ENCODE results near the gene LRRC70.

The LRRC70 gene

GRCh38 chr5:62538017-62538942, 40.3 kb upstream of the LRRC70 start:
- no peak for ATAC-seq
- TF ChIP-seq ESRRG (CRISPR knock-in tag; IDR thresholded peaks at IDR 0.05) (no peak), TCF4 (CRISPR knock-in tag; IDR thresholded peaks at IDR 0.05; ENCODE audit: borderline replicate concordance) (0 out of 2 replicates have a peak, but pooled peaks have one; percentile 14)

DNA sequence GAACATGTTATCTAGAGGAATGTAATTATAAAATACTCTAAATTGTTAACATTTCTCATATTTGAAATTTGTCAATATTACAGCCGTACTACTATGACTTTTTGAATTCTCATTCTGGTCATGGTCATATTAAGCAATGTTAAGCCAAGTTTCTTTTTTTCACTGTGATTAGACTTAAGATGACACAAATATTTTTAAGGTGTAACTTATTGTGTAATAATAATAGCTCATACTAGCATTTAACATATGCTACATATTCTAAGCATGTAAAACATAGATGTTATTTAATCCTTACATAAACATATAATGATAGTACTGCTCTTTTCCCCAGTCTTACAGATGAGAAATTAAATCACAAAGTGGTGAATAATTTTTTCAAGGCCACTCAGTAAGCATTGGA, 35.9 kb upstream of the LRRC70 start:
- ATAC-seq: no peak
- no peak for TF ChIP-seq RARB (CRISPR knock-in tag; IDR thresholded peaks at IDR 0.05)
- TF ChIP-seq ZFP3 (CRISPR knock-in tag; IDR thresholded peaks at IDR 0.05): no peak
- TF ChIP-seq TSHZ2 (CRISPR knock-in tag; IDR thresholded peaks at IDR 0.05): no peak
- TF ChIP-seq ZFP30 (CRISPR knock-in tag; IDR thresholded peaks at IDR 0.05): no peak
- TF ChIP-seq, protein P1, sequence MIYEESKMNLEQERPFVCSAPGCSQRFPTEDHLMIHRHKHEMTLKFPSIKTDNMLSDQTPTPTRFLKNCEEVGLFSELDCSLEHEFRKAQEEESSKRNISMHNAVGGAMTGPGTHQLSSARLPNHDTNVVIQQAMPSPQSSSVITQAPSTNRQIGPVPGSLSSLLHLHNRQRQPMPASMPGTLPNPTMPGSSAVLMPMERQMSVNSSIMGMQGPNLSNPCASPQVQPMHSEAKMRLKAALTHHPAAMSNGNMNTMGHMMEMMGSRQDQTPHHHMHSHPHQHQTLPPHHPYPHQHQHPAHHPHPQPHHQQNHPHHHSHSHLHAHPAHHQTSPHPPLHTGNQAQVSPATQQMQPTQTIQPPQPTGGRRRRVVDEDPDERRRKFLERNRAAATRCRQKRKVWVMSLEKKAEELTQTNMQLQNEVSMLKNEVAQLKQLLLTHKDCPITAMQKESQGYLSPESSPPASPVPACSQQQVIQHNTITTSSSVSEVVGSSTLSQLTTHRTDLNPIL (CRISPR knock-in tag; IDR thresholded peaks at IDR 0.05; ENCODE audit: low read depth): no peak
- no peak for TF ChIP-seq CSRNP3 (CRISPR knock-in tag; IDR thresholded peaks at IDR 0.05)
- no peak for TF ChIP-seq POU6F1 (CRISPR knock-in tag; IDR thresholded peaks at IDR 0.05; ENCODE audit: borderline replicate concordance, low read depth)
- no peak for TF ChIP-seq CSDC2 (CRISPR knock-in tag; IDR thresholded peaks at IDR 0.05)
- TF ChIP-seq ZC3H10 (CRISPR knock-in tag; IDR thresholded peaks at IDR 0.05): no peak
- no peak for TF ChIP-seq PPARA (CRISPR knock-in tag; IDR thresholded peaks at IDR 0.05; ENCODE audit: borderline replicate concordance)
- TF ChIP-seq ZNF565 (CRISPR knock-in tag; conservative IDR thresholded peaks at IDR 0.05; ENCODE audit: low read depth): no peak
- TF ChIP-seq GLIS3 (CRISPR knock-in tag; IDR thresholded peaks at IDR 0.05): no peak
- TF ChIP-seq, protein P2, sequence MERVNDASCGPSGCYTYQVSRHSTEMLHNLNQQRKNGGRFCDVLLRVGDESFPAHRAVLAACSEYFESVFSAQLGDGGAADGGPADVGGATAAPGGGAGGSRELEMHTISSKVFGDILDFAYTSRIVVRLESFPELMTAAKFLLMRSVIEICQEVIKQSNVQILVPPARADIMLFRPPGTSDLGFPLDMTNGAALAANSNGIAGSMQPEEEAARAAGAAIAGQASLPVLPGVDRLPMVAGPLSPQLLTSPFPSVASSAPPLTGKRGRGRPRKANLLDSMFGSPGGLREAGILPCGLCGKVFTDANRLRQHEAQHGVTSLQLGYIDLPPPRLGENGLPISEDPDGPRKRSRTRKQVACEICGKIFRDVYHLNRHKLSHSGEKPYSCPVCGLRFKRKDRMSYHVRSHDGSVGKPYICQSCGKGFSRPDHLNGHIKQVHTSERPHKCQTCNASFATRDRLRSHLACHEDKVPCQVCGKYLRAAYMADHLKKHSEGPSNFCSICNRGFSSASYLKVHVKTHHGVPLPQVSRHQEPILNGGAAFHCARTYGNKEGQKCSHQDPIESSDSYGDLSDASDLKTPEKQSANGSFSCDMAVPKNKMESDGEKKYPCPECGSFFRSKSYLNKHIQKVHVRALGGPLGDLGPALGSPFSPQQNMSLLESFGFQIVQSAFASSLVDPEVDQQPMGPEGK (CRISPR knock-in tag; IDR thresholded peaks at IDR 0.05; ENCODE audit: borderline replicate concordance): no peak
- TF ChIP-seq TCF4 (CRISPR knock-in tag; IDR thresholded peaks at IDR 0.05; ENCODE audit: borderline replicate concordance): no peak
- no peak for TF ChIP-seq ARNTL (CRISPR knock-in tag; IDR thresholded peaks at IDR 0.05; ENCODE audit: borderline replicate concordance, low read depth)
- no peak for TF ChIP-seq ZNF8 (CRISPR knock-in tag; IDR thresholded peaks at IDR 0.05)
- TF ChIP-seq ESRRG (CRISPR knock-in tag; IDR thresholded peaks at IDR 0.05): no peak
- no peak for TF ChIP-seq TOX (CRISPR knock-in tag; IDR thresholded peaks at IDR 0.05; ENCODE audit: borderline replicate concordance)
- TF ChIP-seq OSR1 (CRISPR knock-in tag; IDR thresholded peaks at IDR 0.05): no peak
- no peak for TF ChIP-seq ZNF70 (CRISPR knock-in tag; IDR thresholded peaks at IDR 0.05)

Measured in SK-N-SH treated with all-trans-retinoic acid at 6 μM for 48 hours (cell line).